K562 (cell line): ENCODE data around the gene EIF1. TPM values are rescaled to one million over a fixed set of nuclear protein-coding genes. Genes with fewer than 3 reads are reported as not detected.

ENCODE experiments used
- E2F6 ChIP-seq, 2 experiments: IDR thresholded peaks; 2 replicates each; pipeline ENCODE4 v1.6.1; 2011; ENCODE audit warnings: borderline replicate concordance in 1 of 2, control low read depth in 1 of 2, low read depth in 1 of 2, low read length in 1 of 2, mild to moderate bottlenecking in 1 of 2, mixed read lengths in 1 of 2, moderate library complexity in 1 of 2; ENCODE audit not compliant: insufficient read depth in 1 of 2, insufficient read length in 1 of 2, poor library complexity in 1 of 2, severe bottlenecking in 1 of 2; ENCODE audit errors: extremely low read depth in 1 of 2
- MXI1 ChIP-seq: IDR thresholded peaks from 2 replicates; pipeline ENCODE4 v1.6.1; 2011; ENCODE audit warnings: low read depth, mild to moderate bottlenecking, improper control_type of control experiment, low read length
- NRF1 ChIP-seq, 2 experiments: fragments of 450-650 bp; IDR thresholded peaks in 1 of 2; conservative IDR thresholded peaks in 1 of 2; 2 replicates each; pipeline ENCODE4 v1.6.1; 2014; ENCODE audit warnings: mild to moderate bottlenecking in 2 of 2
- PRDM10 ChIP-seq: fragments of 450-650 bp; IDR thresholded peaks from 2 replicates; pipeline ENCODE4 v1.6.1; 2018; ENCODE audit not compliant: partially characterized antibody
- REST ChIP-seq, 2 experiments: fragments of 450-650 bp; formaldehyde crosslinking in 1 of 2; IDR thresholded peaks; 2 replicates each; pipeline versions ENCODE4 v1.4.0 to v1.6.1; 2014 to 2020; ENCODE audit warnings: mild to moderate bottlenecking in 2 of 2, borderline replicate concordance in 1 of 2, low read depth in 1 of 2
- UBTF ChIP-seq, 2 experiments: IDR thresholded peaks; 2 replicates each; pipeline ENCODE4 v1.6.1; 2012; ENCODE audit warnings: improper control_type of control experiment in 2 of 2, low read depth in 2 of 2, low read length in 2 of 2, borderline replicate concordance in 1 of 2
- YY1 ChIP-seq, 3 experiments: IDR thresholded peaks; 2 replicates each; pipeline ENCODE4 v1.6.1; 2011; ENCODE audit warnings: low read length in 2 of 3, mild to moderate bottlenecking in 2 of 3, moderate library complexity in 2 of 3, borderline replicate concordance in 1 of 3, control low read depth in 1 of 3, low read depth in 1 of 3; ENCODE audit not compliant: insufficient read depth in 3 of 3, insufficient replicate concordance in 2 of 3, control insufficient read depth in 1 of 3, insufficient read length in 1 of 3; ENCODE audit errors: extremely low read depth in 1 of 3
- polyA plus RNA-seq, 8 experiments: library from polyadenylated mRNA; depleted of rRNA in 4 of 8; stranded (reverse) in 5 of 8; unstranded in 3 of 8; fragments of >200 nt; fragmentation: Nextera tagmentation in 2 of 8; fragmentation: Illumina TruSeq in 1 of 8; extraction: Ambion mirVana in 2 of 8; extraction: Trizol in 1 of 8; gene quantifications; 2 replicates each; pipeline versions ENCODE4 v1.2.1 to v1.2.3, GENCODE V29; 2011 to 2014; ENCODE audit warnings: inconsistent platforms in 1 of 8, missing spikeins in 1 of 8
- total RNA-seq, 7 experiments: library from RNA; depleted of rRNA in 6 of 7; stranded (reverse); fragments of >200 nt in 6 of 7; fragmentation: Illumina TruSeq in 2 of 7; extraction: Trizol in 2 of 7; gene quantifications; 2 replicates each; pipeline versions ENCODE4 v1.2.1 to v1.2.3, GENCODE V29; 2011 to 2021; ENCODE audit warnings: low replicate concordance in 1 of 7

EIF1 gene
- total and polyA plus RNA-seq, 9 of the 15 experiments (the other 6 are each of a cell fraction or from before 2014, with no cell fraction given), result 67.0 to 1,204 (median 320) TPM

GRCh38 chr17:41665566-41666236, 23.0 kb upstream of the EIF1 start (continued):
- peak; percentile 29 to 72 for TF ChIP-seq E2F6 (IDR thresholded peaks at IDR 0.05; ENCODE audit: borderline replicate concordance in 1 of 2, extremely low read depth in 1 of 2, insufficient read depth in 1 of 2, insufficient read length in 1 of 2, low read depth in 1 of 2, low read length in 1 of 2, poor library complexity in 1 of 2, severe bottlenecking in 1 of 2)
- TF ChIP-seq PRDM10, result peak; percentile 8
- TF ChIP-seq REST (IDR thresholded peaks at IDR 0.05; ENCODE audit: borderline replicate concordance), result peak; percentile 19; the same call in 1 of the 2 replicates
- no peak for TF ChIP-seq REST (CRISPR knock-in tag; IDR thresholded peaks at IDR 0.05; ENCODE audit: low read depth)
- peak in 2 of 3 experiments; percentile 45 to 68 for TF ChIP-seq YY1 (IDR thresholded peaks at IDR 0.05; ENCODE audit: borderline replicate concordance in 1 of 3, control insufficient read depth in 1 of 3, extremely low read depth in 1 of 3, insufficient read depth in 3 of 3, insufficient read length in 1 of 3, insufficient replicate concordance in 2 of 3, low read depth in 1 of 3, low read length in 2 of 3)
- peak; percentile 96 to 97 for TF ChIP-seq NRF1 (conservative IDR thresholded peaks at IDR 0.05 in 1 of 2, IDR thresholded peaks at IDR 0.05 in 1 of 2)
- TF ChIP-seq MXI1, result peak; percentile 68
- TF ChIP-seq UBTF (IDR thresholded peaks at IDR 0.05; ENCODE audit: borderline replicate concordance in 1 of 2, low read depth in 2 of 2, low read length in 2 of 2), result peak in 1 of 2 experiments; percentile 71; a peak in 1 of 4 replicates
